ENCODE results near the gene SIRPD.

DNA sequence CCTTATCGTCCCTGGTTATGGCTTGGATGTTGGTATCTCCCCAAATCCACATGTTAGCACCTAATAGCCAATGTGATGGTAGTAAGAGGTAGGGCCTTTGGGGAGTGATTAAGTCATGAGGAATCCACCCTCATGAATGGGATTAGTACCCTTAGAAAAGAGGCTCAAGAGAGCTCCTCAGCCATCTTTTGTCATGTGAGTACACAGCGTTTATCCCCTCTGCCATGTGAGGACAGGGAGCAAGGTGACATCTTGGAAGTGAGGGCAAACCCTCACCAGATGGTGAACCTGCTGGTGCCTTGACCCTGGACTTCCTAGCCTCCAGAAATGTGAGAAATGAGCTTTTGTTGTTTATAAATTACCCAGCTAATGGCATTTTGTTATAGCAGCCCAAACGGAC is 50.2 kb downstream of the SIRPD start:
- no peak for TF ChIP-seq ATF2 (IDR thresholded peaks at IDR 0.05; ENCODE audit: low read length)
- no peak for TF ChIP-seq CHD2 (IDR thresholded peaks at IDR 0.05; ENCODE audit: low read length)

Measured in H1 (cell line).